Prostate gland (tissue), 2 donors: ENCODE results near the gene RUNX2. TPM values are rescaled to one million over a fixed set of nuclear protein-coding genes. Genes with fewer than 3 reads are reported as not detected.

Experiments
- DNase-seq: peaks from one replicate; pipeline ENCODE4 v3.0.0-alpha.2; 2019; ENCODE audit warnings: low spot score
- H3K27ac ChIP-seq, 2 donors: fragments of 200-600 bp; sonication (generic); 2 replicates each; pipeline ENCODE4 v1.5.1; 2017 to 2019
- H3K27me3 ChIP-seq: fragments of 200-600 bp; sonication (generic); replicated peaks from 2 replicates; pipeline ENCODE4 v1.5.1; 2019; ENCODE audit not compliant: insufficient read depth
- H3K36me3 ChIP-seq, 2 donors: fragments of 200-600 bp; sonication (generic); 1 replicate in 1 of 2; 2 replicates in 1 of 2; pipeline versions ENCODE4 v1.5.1 to v1.8.1; 2017 to 2019
- H3K4me1 ChIP-seq: fragments of 200-600 bp; sonication (generic); replicated peaks from 2 replicates; pipeline ENCODE4 v1.5.1; 2019
- H3K4me3 ChIP-seq, 2 donors: fragments of 200-600 bp; sonication (generic); 2 replicates each; pipeline ENCODE4 v1.5.1; 2017 to 2019
- H3K9me3 ChIP-seq: fragments of 200-600 bp; sonication (generic); 2 replicates; pipeline ENCODE4 v1.5.1; 2017
- POLR2A ChIP-seq: fragments of 450-650 bp; IDR thresholded peaks from one replicate; pipeline ENCODE4 v1.6.1; 2016; ENCODE audit warnings: antibody characterized with exemption, mild to moderate bottlenecking
- POLR2AphosphoS5 ChIP-seq: sonication (generic); formaldehyde crosslinking; IDR thresholded peaks from one replicate; pipeline ENCODE4 v1.6.1; 2017; ENCODE audit warnings: antibody characterized with exemption
- WGBS: methylation state at CpG from one replicate; pipeline ENCODE4 v1.1.5; 2018; 5-methylcytosine and 5-hydroxymethylcytosine counted together
- intact Hi-C: fragments of 100-400 bp; cut with DNase I; formaldehyde crosslinking; loops from one replicate; pipeline ENCODE4 v1.14.2; 2022
- total RNA-seq, 2 donors: library from RNA; depleted of rRNA; stranded (reverse); fragments of >200 nt; gene quantifications; one replicate each; pipeline ENCODE4 v1.1.0, GENCODE V29; 2016
- TF ChIP-seq, protein P1 (sequence below), 4 experiments: fragments of 200-600 bp in 2 of 4; fragments of 450-650 bp in 2 of 4; sonication (generic) in 2 of 4; IDR thresholded peaks; 1 replicate in 3 of 4; 2 replicates in 1 of 4; pipeline ENCODE4 v1.5.1; 2016 to 2019; ENCODE audit warnings: antibody characterized with exemption in 4 of 4, mild to moderate bottlenecking in 2 of 4, moderate library complexity in 2 of 4

The RUNX2 gene
- total RNA-seq, 2 donors from 2014 or later = 9.2 to 10.7 TPM

DNA sequence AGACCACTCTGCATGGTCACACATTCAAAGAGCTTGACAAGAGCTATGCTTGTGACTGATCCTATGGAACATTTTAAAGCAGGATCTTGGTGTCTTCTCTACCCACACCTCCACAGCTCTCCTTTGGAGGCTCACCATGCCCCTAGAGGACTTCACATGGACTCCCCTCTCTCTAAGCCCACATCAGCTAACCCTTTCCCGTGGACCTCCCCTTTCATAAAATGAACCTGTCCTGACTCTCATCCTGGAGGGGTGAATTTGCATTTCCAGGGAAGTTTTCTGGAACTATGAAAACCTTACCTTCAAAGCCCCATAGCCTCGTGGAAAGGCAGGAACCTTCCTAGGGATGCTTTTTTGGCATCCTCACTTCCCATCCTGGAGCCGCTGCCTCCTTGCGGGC is 234.0 kb downstream of the RUNX2 start:
- no peak for TF ChIP-seq POLR2A
- TF ChIP-seq POLR2AphosphoS5 = no peak
- TF ChIP-seq, protein P1, sequence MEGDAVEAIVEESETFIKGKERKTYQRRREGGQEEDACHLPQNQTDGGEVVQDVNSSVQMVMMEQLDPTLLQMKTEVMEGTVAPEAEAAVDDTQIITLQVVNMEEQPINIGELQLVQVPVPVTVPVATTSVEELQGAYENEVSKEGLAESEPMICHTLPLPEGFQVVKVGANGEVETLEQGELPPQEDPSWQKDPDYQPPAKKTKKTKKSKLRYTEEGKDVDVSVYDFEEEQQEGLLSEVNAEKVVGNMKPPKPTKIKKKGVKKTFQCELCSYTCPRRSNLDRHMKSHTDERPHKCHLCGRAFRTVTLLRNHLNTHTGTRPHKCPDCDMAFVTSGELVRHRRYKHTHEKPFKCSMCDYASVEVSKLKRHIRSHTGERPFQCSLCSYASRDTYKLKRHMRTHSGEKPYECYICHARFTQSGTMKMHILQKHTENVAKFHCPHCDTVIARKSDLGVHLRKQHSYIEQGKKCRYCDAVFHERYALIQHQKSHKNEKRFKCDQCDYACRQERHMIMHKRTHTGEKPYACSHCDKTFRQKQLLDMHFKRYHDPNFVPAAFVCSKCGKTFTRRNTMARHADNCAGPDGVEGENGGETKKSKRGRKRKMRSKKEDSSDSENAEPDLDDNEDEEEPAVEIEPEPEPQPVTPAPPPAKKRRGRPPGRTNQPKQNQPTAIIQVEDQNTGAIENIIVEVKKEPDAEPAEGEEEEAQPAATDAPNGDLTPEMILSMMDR (IDR thresholded peaks at IDR 0.05) = no peak
- Histone ChIP-seq H3K27me3 (no peaks in the 10 kb centered on the region), H3K36me3 (no peaks in the 10 kb centered on the region), H3K9me3 (no peaks in the 10 kb centered on the region), H3K4me3 (no peak overlapping the region), H3K4me1 (no peaks in the 10 kb centered on the region), H3K27ac (no peak overlapping the region)
- DNase-seq = no peak
- 97% methylated on average over 4 of the region's 4 CpGs for WGBS
- intact Hi-C loops = no loop called here

DNA sequence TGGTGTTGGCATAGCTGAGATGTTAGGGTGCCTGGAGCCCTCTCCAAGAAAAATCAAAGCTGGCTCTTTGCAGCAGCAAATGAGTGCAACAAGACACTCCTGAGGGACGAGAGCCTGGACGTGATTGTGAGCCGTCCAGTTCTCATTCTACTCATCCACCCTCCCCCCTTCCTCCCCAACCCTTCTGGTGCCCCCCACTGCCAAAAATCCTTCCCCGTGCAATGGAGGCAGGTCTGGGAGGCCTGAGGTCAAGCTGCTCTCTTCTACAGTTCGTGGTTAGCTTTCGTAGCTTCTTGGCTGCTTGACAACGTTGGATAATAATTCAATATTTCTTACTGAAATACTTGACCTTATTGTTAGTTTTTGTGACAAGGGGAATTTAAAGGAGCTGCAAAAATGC is 234.9 kb downstream of the RUNX2 start:
- intact Hi-C loops = no loop called here
- no peak for DNase-seq
- Histone ChIP-seq H3K4me3 (no peak overlapping the region), H3K4me1 (no peaks in the 10 kb centered on the region), H3K36me3 (no peaks in the 10 kb centered on the region), H3K27ac (no peak overlapping the region), H3K27me3 (no peaks in the 10 kb centered on the region), H3K9me3 (no peaks in the 10 kb centered on the region)
- TF ChIP-seq POLR2A (no peak), POLR2AphosphoS5 (no peak)
- TF ChIP-seq, protein P1 (IDR thresholded peaks at IDR 0.05) = no peak
- 28% methylated on average over 7 of the region's 7 CpGs for WGBS

DNA sequence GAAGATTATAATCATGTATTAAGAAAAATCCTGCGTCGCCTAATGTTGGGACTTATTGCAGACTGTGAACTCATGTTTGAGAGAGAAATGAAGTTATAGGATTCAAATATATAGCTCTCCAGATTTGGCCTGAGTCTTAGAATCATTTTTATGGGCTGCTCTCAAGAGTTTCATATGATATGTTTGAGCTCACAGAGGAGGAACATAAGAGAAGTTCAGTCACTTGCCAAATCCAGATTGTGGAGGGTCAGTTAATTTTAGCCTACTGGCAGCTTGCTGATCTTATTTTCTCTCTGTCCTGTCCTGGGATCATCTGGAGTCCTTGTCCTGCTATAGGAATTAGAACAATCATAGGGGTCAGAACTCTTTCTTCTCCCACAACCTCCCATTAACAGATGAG is 235.7 kb downstream of the RUNX2 start:
- 44% methylated on average over 2 of the region's 2 CpGs for WGBS
- H3K4me3 ChIP-seq = no peak overlapping the region
- H3K9me3 ChIP-seq = no peaks in the 10 kb centered on the region
- intact Hi-C loops = no loop called here
- no peaks in the 10 kb centered on the region for H3K4me1 ChIP-seq
- no peak for DNase-seq
- TF ChIP-seq, protein P1 (IDR thresholded peaks at IDR 0.05) = no peak
- TF ChIP-seq POLR2AphosphoS5 (no peak), POLR2A (no peak)
- H3K27me3 ChIP-seq = no peaks in the 10 kb centered on the region
- H3K27ac ChIP-seq = no peak overlapping the region
- H3K36me3 ChIP-seq = no peaks in the 10 kb centered on the region

DNA sequence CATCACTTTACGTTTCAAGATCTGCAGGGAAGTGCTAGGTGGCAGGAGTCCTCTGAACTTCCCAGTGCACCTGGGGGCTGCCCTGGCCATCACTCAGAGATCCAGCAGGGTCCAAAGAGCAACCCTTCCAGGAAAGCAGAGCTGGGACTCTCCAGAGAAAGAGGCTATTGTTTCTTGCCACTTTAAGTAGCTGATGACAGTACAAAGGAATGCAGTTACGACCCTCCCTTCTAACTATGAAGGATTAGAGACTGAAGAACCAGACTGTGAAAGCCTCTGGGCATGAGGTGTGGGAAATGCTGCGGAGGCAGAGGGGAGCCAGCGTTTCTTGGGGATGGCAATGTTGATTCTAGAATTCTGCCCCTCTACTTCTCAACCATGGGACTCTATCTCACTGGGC is 238.8 kb downstream of the RUNX2 start:
- Histone ChIP-seq H3K4me1 (no peaks in the 10 kb centered on the region), H3K27me3 (no peaks in the 10 kb centered on the region), H3K27ac (no peak overlapping the region), H3K36me3 (no peaks in the 10 kb centered on the region), H3K9me3 (no peaks in the 10 kb centered on the region), H3K4me3 (no peak overlapping the region)
- intact Hi-C loops = no loop called here
- 63% methylated on average over 4 of the region's 4 CpGs for WGBS
- TF ChIP-seq, protein P1 (IDR thresholded peaks at IDR 0.05) = no peak
- TF ChIP-seq POLR2A (no peak), POLR2AphosphoS5 (no peak)
- no peak for DNase-seq

DNA sequence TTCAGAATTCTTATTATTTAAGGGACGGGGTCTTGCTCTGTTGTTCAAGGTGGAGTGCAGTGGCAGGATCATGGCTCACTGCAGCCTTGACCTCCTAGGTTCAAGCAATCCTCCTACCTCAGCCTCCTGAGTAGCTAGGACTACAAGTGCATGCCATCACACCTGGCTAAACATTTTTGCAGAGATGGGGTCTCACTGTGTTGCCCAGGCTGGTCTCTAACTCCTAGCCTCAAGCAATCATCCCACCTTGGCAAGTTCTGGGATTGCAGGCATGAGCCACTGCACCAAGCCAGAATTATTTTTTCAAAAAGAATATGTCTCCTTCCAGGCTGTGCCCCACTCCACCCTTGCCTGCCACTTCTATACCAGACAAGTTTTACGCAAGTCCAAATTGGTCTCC is 239.7 kb downstream of the RUNX2 start:
- intact Hi-C loops = no loop called here
- Histone ChIP-seq H3K4me1 (no peaks in the 10 kb centered on the region), H3K36me3 (no peaks in the 10 kb centered on the region), H3K9me3 (no peaks in the 10 kb centered on the region), H3K27me3 (no peaks in the 10 kb centered on the region), H3K27ac (no peak overlapping the region), H3K4me3 (no peak overlapping the region)
- TF ChIP-seq POLR2A (no peak), POLR2AphosphoS5 (no peak)
- TF ChIP-seq, protein P1 (IDR thresholded peaks at IDR 0.05) = no peak
- WGBS = 97% methylated on average over 2 of the region's 2 CpGs
- DNase-seq = no peak
